ENCODE data around the gene ATP11A.

Gene ATP11A

GRCh38 chr13:112907286-112907685, 217.4 kb downstream of the ATP11A start:
- TF ChIP-seq POLR2AphosphoS5 (IDR thresholded peaks at IDR 0.05; ENCODE audit: borderline replicate concordance, low read depth, low read length): no peak
- TF ChIP-seq FOXP2 (optimal IDR thresholded peaks at IDR 0.05; ENCODE audit: control extremely low read depth, extremely low read length, insufficient read depth): no peak

GRCh38 chr13:112907871-112908331, 218.1 kb downstream of the ATP11A start:
- Histone ChIP-seq H3K36me3 (ENCODE audit: insufficient read depth, low read length) (no peaks in the 10 kb centered on the region), H3K9ac (ENCODE audit: insufficient read length) (no peak overlapping the region), H3K4me3 (no peak overlapping the region), H3K9me3 (ENCODE audit: low read depth, low read length) (no peaks in the 10 kb centered on the region), H3K27ac (no peak overlapping the region)
- no peak for DNase-seq (ENCODE audit: low read depth, low spot score)
- TF ChIP-seq EZH2 (IDR thresholded peaks at IDR 0.05) (no peak), FOXP2 (optimal IDR thresholded peaks at IDR 0.05; ENCODE audit: control extremely low read depth, extremely low read length, insufficient read depth) (no peak), POLR2AphosphoS5 (IDR thresholded peaks at IDR 0.05; ENCODE audit: borderline replicate concordance, low read depth, low read length) (no peak)

More at GRCh38 chr13:112907286-112907685, 217.4 kb downstream of the ATP11A start:
- no peak for DNase-seq (ENCODE audit: low read depth, low spot score)
- Histone ChIP-seq H3K4me3 (no peak overlapping the region), H3K9ac (ENCODE audit: insufficient read length) (no peak overlapping the region), H3K36me3 (ENCODE audit: insufficient read depth, low read length) (no peaks in the 10 kb centered on the region), H3K27ac (no peak overlapping the region), H3K9me3 (ENCODE audit: low read depth, low read length) (no peaks in the 10 kb centered on the region)

- no peaks in the 10 kb centered on the region for H3K9me3 ChIP-seq (ENCODE audit: low read depth, low read length)
- no peak overlapping the region for H3K4me3 ChIP-seq
- no peaks in the 10 kb centered on the region for H3K36me3 ChIP-seq (ENCODE audit: insufficient read depth, low read length)
- no peak for DNase-seq (ENCODE audit: low read depth, low spot score)
- no peak overlapping the region for H3K27ac ChIP-seq
- TF ChIP-seq EZH2 (IDR thresholded peaks at IDR 0.05): no peak
- TF ChIP-seq POLR2AphosphoS5 (IDR thresholded peaks at IDR 0.05; ENCODE audit: borderline replicate concordance, low read depth, low read length): no peak
- TF ChIP-seq FOXP2 (optimal IDR thresholded peaks at IDR 0.05; ENCODE audit: control extremely low read depth, extremely low read length, insufficient read depth): no peak
- no peak overlapping the region for H3K9ac ChIP-seq (ENCODE audit: insufficient read length)
These were observed 218.5 kb downstream of the ATP11A start for GRCh38 chr13:112908342-112908741.

- Histone ChIP-seq H3K4me3 (no peak overlapping the region), H3K9me3 (ENCODE audit: low read depth, low read length) (no peaks in the 10 kb centered on the region), H3K27ac (no peak overlapping the region), H3K36me3 (ENCODE audit: insufficient read depth, low read length) (no peaks in the 10 kb centered on the region), H3K9ac (ENCODE audit: insufficient read length) (no peak overlapping the region)
- TF ChIP-seq EZH2 (IDR thresholded peaks at IDR 0.05): no peak
- TF ChIP-seq FOXP2 (optimal IDR thresholded peaks at IDR 0.05; ENCODE audit: control extremely low read depth, extremely low read length, insufficient read depth): no peak
- TF ChIP-seq POLR2AphosphoS5 (IDR thresholded peaks at IDR 0.05; ENCODE audit: borderline replicate concordance, low read depth, low read length): no peak
- no peak for DNase-seq (ENCODE audit: low read depth, low spot score)
These were observed 220.2 kb downstream of the ATP11A start for GRCh38 chr13:112910016-112910415.

GRCh38 chr13:112910616-112911280, 220.9 kb downstream of the ATP11A start:
- DNase-seq (ENCODE audit: low read depth, low spot score): no peak
- no peaks in the 10 kb centered on the region for H3K36me3 ChIP-seq (ENCODE audit: insufficient read depth, low read length)
- TF ChIP-seq POLR2AphosphoS5 (IDR thresholded peaks at IDR 0.05; ENCODE audit: borderline replicate concordance, low read depth, low read length): no peak
- no peak for TF ChIP-seq FOXP2 (optimal IDR thresholded peaks at IDR 0.05; ENCODE audit: control extremely low read depth, extremely low read length, insufficient read depth)
- TF ChIP-seq EZH2 (IDR thresholded peaks at IDR 0.05): no peak

GRCh38 chr13:112911285-112911701, 221.5 kb downstream of the ATP11A start:
- Histone ChIP-seq H3K9me3 (ENCODE audit: low read depth, low read length) (no peaks in the 10 kb centered on the region), H3K9ac (ENCODE audit: insufficient read length) (no peak overlapping the region), H3K4me3 (no peak overlapping the region), H3K36me3 (ENCODE audit: insufficient read depth, low read length) (no peaks in the 10 kb centered on the region), H3K27ac (no peak overlapping the region)
- no peak for DNase-seq (ENCODE audit: low read depth, low spot score)
- TF ChIP-seq EZH2 (IDR thresholded peaks at IDR 0.05) (no peak), FOXP2 (optimal IDR thresholded peaks at IDR 0.05; ENCODE audit: control extremely low read depth, extremely low read length, insufficient read depth) (no peak)

More at GRCh38 chr13:112910616-112911280, 220.9 kb downstream of the ATP11A start:
- Histone ChIP-seq H3K4me3 (no peak overlapping the region), H3K27ac (no peak overlapping the region), H3K9me3 (ENCODE audit: low read depth, low read length) (no peaks in the 10 kb centered on the region), H3K9ac (ENCODE audit: insufficient read length) (no peak overlapping the region)

- H3K36me3 ChIP-seq (ENCODE audit: insufficient read depth, low read length): no peaks in the 10 kb centered on the region
- no peak overlapping the region for H3K4me3 ChIP-seq
- DNase-seq (ENCODE audit: low read depth, low spot score): no peak
- no peaks in the 10 kb centered on the region for H3K9me3 ChIP-seq (ENCODE audit: low read depth, low read length)
- TF ChIP-seq EZH2 (IDR thresholded peaks at IDR 0.05) (no peak), FOXP2 (optimal IDR thresholded peaks at IDR 0.05; ENCODE audit: control extremely low read depth, extremely low read length, insufficient read depth) (no peak), POLR2AphosphoS5 (IDR thresholded peaks at IDR 0.05; ENCODE audit: borderline replicate concordance, low read depth, low read length) (no peak)
- H3K27ac ChIP-seq: no peak overlapping the region
- no peak overlapping the region for H3K9ac ChIP-seq (ENCODE audit: insufficient read length)
These were observed 222.0 kb downstream of the ATP11A start for GRCh38 chr13:112911883-112912282.

GRCh38 chr13:112912726-112913440, 223.0 kb downstream of the ATP11A start:
- no peak overlapping the region for H3K9ac ChIP-seq (ENCODE audit: insufficient read length)
- H3K27ac ChIP-seq: no peak overlapping the region
- H3K4me3 ChIP-seq: no peak overlapping the region
- no peak for DNase-seq (ENCODE audit: low read depth, low spot score)
- TF ChIP-seq FOXP2 (optimal IDR thresholded peaks at IDR 0.05; ENCODE audit: control extremely low read depth, extremely low read length, insufficient read depth) (no peak), POLR2AphosphoS5 (IDR thresholded peaks at IDR 0.05; ENCODE audit: borderline replicate concordance, low read depth, low read length) (no peak), EZH2 (IDR thresholded peaks at IDR 0.05) (no peak)
- H3K36me3 ChIP-seq (ENCODE audit: insufficient read depth, low read length): no peaks in the 10 kb centered on the region
- no peaks in the 10 kb centered on the region for H3K9me3 ChIP-seq (ENCODE audit: low read depth, low read length)
